HEK293 (cell line): ENCODE data around the gene GPR132.

Experiments used
- BCL11A ChIP-seq: fragments of 450-650 bp; formaldehyde crosslinking; IDR thresholded peaks from 2 replicates; pipeline ENCODE4 v1.5.1; 2016; ENCODE audit warnings: low read depth, missing biosample characterization, missing genetic modification characterization
- HOXA7 ChIP-seq: sonication (generic); formaldehyde crosslinking; IDR thresholded peaks from 2 replicates; pipeline ENCODE4 v1.8.1; 2022; ENCODE audit warnings: missing genetic modification reagents, borderline replicate concordance
- ZFP41 ChIP-seq: fragments of 450-650 bp; formaldehyde crosslinking; IDR thresholded peaks from 2 replicates; pipeline ENCODE4 v1.5.1; 2016; ENCODE audit warnings: missing biosample characterization, missing genetic modification characterization, borderline replicate concordance
- ZNF324 ChIP-seq: fragments of 450-650 bp; formaldehyde crosslinking; IDR thresholded peaks from 2 replicates; pipeline ENCODE4 v1.5.1; 2016; ENCODE audit warnings: missing biosample characterization, missing genetic modification characterization
- TF ChIP-seq, protein P1 (sequence below): fragments of 450-650 bp; formaldehyde crosslinking; IDR thresholded peaks from 2 replicates; pipeline ENCODE4 v1.5.1; 2016; ENCODE audit warnings: missing biosample characterization, missing genetic modification characterization
- TF ChIP-seq, protein P2 (sequence below): sonication (generic); formaldehyde crosslinking; IDR thresholded peaks from 2 replicates; pipeline ENCODE4 v1.8.1; 2022; ENCODE audit warnings: mild to moderate bottlenecking, moderate library complexity, missing genetic modification reagents

DNA sequence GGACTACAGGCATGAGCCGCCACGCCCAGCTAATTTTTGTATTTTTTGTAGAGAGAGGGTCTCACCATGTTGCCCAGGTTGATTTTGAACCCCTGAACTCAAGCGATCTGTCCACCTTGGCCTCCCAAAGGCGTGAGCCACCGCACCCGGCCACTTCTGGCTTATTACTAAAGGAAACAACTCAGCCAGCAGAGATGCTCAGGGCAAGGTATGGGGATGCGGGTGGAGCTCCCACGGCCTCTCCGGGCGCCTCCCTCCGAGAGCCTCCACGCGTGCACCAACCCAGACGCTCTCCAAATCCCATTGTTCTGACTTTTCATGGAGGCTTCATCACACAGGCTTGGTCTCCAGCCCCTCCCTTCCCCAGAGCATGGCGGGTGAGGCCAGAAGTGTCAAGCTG, 6.1 kb upstream of the GPR132 start:
- TF ChIP-seq, protein P1, sequence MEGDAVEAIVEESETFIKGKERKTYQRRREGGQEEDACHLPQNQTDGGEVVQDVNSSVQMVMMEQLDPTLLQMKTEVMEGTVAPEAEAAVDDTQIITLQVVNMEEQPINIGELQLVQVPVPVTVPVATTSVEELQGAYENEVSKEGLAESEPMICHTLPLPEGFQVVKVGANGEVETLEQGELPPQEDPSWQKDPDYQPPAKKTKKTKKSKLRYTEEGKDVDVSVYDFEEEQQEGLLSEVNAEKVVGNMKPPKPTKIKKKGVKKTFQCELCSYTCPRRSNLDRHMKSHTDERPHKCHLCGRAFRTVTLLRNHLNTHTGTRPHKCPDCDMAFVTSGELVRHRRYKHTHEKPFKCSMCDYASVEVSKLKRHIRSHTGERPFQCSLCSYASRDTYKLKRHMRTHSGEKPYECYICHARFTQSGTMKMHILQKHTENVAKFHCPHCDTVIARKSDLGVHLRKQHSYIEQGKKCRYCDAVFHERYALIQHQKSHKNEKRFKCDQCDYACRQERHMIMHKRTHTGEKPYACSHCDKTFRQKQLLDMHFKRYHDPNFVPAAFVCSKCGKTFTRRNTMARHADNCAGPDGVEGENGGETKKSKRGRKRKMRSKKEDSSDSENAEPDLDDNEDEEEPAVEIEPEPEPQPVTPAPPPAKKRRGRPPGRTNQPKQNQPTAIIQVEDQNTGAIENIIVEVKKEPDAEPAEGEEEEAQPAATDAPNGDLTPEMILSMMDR (tag by site-specific recombination), result no peak
- TF ChIP-seq, protein P2, sequence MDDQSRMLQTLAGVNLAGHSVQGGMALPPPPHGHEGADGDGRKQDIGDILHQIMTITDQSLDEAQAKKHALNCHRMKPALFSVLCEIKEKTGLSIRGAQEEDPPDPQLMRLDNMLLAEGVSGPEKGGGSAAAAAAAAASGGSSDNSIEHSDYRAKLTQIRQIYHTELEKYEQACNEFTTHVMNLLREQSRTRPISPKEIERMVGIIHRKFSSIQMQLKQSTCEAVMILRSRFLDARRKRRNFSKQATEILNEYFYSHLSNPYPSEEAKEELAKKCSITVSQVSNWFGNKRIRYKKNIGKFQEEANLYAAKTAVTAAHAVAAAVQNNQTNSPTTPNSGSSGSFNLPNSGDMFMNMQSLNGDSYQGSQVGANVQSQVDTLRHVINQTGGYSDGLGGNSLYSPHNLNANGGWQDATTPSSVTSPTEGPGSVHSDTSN (CRISPR knock-in tag), result no peak
- TF ChIP-seq BCL11A (no peak), ZFP41 (tag by site-specific recombination) (no peak), ZNF324 (tag by site-specific recombination) (no peak), HOXA7 (CRISPR knock-in tag) (no peak)
